ENCODE data around the gene TMEM187.

TMEM187 gene

DNA sequence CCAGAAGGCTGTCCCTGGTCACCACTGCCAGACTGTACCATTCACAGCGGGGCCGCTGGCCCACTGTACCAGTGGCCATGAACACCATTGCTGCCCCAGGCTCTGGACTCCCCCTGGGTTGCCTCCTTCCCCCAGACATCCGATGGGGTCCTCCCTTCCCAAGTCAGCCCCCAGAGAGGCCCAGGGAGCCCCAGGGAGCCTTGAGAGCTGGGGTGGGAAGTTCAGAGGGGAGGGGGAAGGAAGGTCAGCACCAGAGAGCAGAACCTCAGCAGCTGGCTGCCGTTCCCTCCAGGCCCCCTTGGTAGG is 46.0 kb upstream of the TMEM187 start:
- H3K4me3 ChIP-seq (replicated peaks; ENCODE audit: low read depth, low read length), result no peak overlapping the region
- DNase-seq (ENCODE audit: extremely low read depth, low read depth), result no peak

DNA sequence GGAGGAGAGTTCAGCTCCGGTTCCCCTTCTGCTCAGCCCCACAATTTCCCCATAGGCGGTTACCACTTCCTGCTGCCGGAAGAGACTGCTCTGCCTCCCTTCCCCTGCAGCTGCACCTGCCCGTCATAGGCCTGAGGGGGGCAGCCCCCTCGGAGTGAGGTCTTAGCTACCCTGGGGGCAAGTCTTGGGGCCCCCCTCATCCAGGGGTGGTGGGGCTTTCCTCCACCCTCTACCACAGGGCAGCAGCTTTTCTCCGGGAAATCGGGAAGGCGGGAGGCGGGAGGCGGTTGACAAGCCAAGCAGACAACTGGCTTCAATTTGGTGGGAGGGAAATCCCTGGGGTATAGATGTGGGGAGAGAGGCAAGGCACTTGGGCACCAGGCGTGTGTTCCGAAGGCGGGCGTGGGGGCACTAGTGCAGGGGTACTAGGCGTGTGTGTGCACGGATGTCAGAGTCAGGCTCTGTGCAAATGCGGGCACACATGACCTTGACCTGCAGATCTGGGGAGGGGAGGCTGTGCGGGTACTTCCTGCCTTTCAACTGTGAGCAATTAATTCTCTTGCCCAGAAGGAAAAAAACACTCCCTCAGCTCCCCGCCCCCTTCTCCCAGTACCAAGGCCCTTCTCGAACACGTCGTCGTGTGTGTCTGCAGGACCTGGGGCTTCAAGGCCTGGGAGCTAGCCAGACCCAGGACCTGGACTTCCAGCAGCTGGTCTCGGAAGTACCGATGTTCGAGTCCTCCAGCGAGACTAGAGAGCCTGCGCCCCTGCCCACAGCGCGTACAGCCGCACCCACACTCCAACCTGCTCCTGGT is 45.5 kb upstream of the TMEM187 start:
- DNase-seq (ENCODE audit: extremely low read depth, low read depth), result no peak
- peak overlapping the region; percentile 48 for H3K4me3 ChIP-seq (replicated peaks; ENCODE audit: low read depth, low read length)
- TF ChIP-seq, protein P1, sequence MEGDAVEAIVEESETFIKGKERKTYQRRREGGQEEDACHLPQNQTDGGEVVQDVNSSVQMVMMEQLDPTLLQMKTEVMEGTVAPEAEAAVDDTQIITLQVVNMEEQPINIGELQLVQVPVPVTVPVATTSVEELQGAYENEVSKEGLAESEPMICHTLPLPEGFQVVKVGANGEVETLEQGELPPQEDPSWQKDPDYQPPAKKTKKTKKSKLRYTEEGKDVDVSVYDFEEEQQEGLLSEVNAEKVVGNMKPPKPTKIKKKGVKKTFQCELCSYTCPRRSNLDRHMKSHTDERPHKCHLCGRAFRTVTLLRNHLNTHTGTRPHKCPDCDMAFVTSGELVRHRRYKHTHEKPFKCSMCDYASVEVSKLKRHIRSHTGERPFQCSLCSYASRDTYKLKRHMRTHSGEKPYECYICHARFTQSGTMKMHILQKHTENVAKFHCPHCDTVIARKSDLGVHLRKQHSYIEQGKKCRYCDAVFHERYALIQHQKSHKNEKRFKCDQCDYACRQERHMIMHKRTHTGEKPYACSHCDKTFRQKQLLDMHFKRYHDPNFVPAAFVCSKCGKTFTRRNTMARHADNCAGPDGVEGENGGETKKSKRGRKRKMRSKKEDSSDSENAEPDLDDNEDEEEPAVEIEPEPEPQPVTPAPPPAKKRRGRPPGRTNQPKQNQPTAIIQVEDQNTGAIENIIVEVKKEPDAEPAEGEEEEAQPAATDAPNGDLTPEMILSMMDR (IDR thresholded peaks at IDR 0.05; ENCODE audit: low read depth, low read length, missing control alignments), result no peak

More for the DNA sequence above, 46.0 kb upstream of the TMEM187 start:
- TF ChIP-seq, protein P1 (IDR thresholded peaks at IDR 0.05; ENCODE audit: low read depth, low read length, missing control alignments), result no peak

DNA sequence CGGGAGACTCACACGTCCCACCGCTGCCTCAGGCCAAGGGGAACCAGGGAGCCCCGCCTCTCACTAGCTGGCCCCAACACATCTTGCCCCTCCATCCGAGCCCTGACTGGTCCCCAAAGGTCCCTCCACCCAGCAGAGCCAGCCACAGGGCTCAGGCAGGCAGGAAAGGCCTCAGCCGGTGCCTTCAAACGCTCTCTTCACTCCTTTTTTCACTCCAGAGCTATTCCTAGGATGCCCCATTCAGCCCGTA is 45.0 kb upstream of the TMEM187 start:
- no peak for DNase-seq (ENCODE audit: extremely low read depth, low read depth)
- peak overlapping the region; percentile 48 for H3K4me3 ChIP-seq (replicated peaks; ENCODE audit: low read depth, low read length)
- TF ChIP-seq, protein P1 (IDR thresholded peaks at IDR 0.05; ENCODE audit: low read depth, low read length, missing control alignments), result no peak

DNA sequence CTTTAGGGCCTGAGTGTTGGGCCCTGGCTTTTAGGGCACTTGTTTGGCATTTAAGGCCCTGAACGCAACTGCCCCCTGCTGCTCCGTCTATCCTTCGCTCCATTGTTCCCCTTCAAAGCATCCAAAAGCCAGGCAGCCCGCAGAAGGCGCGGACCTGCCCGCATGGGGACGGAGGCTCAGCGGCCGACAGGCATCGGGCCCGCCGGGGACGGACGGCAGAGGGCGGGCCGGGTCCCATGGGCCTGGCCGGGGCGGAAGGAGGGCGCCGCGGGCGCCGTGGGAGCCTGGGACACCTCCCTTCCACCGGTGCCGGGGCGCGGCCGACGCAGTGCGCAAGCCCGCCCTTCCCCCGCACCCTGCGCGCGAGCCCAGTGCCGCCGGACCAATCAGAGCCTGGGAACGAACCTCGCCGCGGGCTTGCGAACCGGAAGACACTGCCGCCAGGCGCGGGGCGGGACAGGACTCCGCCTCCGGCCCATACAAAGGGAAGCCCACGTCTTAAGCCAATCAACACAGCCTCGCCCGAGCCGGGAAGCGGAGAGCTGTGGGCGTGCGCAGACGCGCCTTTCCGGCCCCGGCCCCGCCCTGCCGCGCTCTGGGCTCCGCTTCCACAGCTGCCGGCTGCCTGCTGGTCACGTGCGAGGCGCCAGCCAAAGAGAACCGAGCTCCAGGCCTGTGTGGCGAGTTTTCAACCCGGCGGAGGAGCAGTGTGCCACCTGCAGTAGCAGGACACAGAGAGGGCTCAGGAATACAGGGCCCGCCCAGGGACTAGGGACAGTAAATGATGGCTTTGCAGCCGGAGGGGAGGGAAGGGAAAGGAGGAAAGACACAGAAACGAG is 44.4 kb upstream of the TMEM187 start:
- H3K4me3 ChIP-seq (replicated peaks; ENCODE audit: low read depth, low read length), result peak overlapping the region; percentile 48
- TF ChIP-seq, protein P1 (IDR thresholded peaks at IDR 0.05; ENCODE audit: low read depth, low read length, missing control alignments), result no peak
- peak; percentile 85 for DNase-seq (ENCODE audit: extremely low read depth, low read depth)

DNA sequence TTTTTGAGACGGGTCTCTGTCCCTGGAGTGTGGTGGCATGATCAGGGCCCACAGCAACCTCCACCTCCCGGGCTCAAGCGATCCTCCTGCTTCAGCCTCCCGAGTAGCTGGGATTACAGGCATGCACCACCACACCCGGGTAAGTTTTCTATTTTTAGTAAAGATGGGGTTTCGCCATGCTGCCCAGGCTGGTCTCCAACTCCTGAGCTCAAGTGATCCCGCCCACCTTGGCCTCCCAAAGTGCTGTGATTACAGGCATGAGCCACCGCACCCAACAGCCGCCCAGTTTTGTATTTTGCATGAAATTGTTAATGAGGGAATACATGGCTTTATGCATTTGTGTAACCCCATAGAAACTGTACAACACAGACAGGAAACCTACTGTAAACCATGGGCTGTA is 43.7 kb upstream of the TMEM187 start:
- no peak overlapping the region for H3K4me3 ChIP-seq (replicated peaks; ENCODE audit: low read depth, low read length)
- DNase-seq (ENCODE audit: extremely low read depth, low read depth), result no peak
- TF ChIP-seq, protein P1 (IDR thresholded peaks at IDR 0.05; ENCODE audit: low read depth, low read length, missing control alignments), result no peak

DNA sequence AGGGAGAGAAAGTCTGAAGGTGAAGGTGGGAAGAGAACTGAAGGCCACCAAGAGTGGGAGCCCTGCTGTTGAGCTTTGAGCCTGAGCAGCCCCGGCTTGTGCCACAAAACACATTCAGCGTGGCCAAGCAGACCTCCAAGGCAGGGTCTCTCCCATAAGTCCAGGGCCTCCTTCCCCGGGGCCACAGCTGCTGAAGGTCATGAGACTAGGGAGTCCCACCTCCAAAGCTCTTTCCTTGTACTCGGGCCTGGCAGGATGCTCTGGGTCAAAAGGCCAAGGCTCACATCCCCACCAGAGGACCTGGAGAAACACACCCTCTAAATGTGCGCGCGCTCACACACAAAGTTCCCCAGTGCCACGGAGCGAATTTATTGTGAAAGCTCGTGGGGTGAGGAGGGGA is 43.0 kb upstream of the TMEM187 start:
- TF ChIP-seq, protein P1 (IDR thresholded peaks at IDR 0.05; ENCODE audit: low read depth, low read length, missing control alignments), result no peak
- no peak overlapping the region for H3K4me3 ChIP-seq (replicated peaks; ENCODE audit: low read depth, low read length)
- DNase-seq (ENCODE audit: extremely low read depth, low read depth), result no peak

Data from HFF-Myc (cell line).